Left ventricle myocardium inferior (tissue), 1 donor: ENCODE data around the gene VPS13D. TPM values are rescaled to one million over a fixed set of nuclear protein-coding genes. Genes with fewer than 3 reads are reported as not detected.

Source experiments
- DNase-seq: peaks from one replicate; pipeline ENCODE4 v3.0.0-alpha.2; 2020
- H3K27ac ChIP-seq: fragments of 200-600 bp; replicated peaks from 2 replicates; pipeline ENCODE4 v1.8.0; 2021
- H3K27me3 ChIP-seq: fragments of 200-600 bp; 2 replicates; pipeline ENCODE4 v1.8.0; 2021; ENCODE audit warnings: low read depth
- H3K36me3 ChIP-seq: fragments of 200-600 bp; 2 replicates; pipeline ENCODE4 v1.8.0; 2021
- H3K4me1 ChIP-seq: fragments of 200-600 bp; 2 replicates; pipeline ENCODE4 v1.8.0; 2021
- H3K4me3 ChIP-seq: fragments of 200-600 bp; 2 replicates; pipeline ENCODE4 v1.8.0; 2021; ENCODE audit warnings: mild to moderate bottlenecking, moderate library complexity
- H3K9me3 ChIP-seq: fragments of 200-600 bp; replicated peaks from 2 replicates; pipeline ENCODE4 v1.8.0; 2021
- CTCF ChIP-seq: fragments of 200-600 bp; IDR thresholded peaks from 2 replicates; pipeline ENCODE4 v1.8.0; 2021; ENCODE audit warnings: antibody characterized with exemption, mild to moderate bottlenecking, borderline replicate concordance
- intact Hi-C: fragments of 100-400 bp; cut with micrococcal nuclease; formaldehyde crosslinking; loops from one replicate; pipeline ENCODE4 v1.11.0; 2022
- total RNA-seq: library from RNA; stranded (reverse); fragmentation: NEBNext Ultra II Directional; extraction: Animal tissue kit (Norgen Biotek cat#: 25700); gene quantifications from one replicate; pipeline ENCODE4 v1.2.1, GENCODE V29; 2021
- donor health status: DM: no; HTN: yes; CAD: no; lungs with severe emphysema.

The VPS13D gene
- total RNA-seq, 1 donor from 2014 or later, result 71.6 TPM

DNA sequence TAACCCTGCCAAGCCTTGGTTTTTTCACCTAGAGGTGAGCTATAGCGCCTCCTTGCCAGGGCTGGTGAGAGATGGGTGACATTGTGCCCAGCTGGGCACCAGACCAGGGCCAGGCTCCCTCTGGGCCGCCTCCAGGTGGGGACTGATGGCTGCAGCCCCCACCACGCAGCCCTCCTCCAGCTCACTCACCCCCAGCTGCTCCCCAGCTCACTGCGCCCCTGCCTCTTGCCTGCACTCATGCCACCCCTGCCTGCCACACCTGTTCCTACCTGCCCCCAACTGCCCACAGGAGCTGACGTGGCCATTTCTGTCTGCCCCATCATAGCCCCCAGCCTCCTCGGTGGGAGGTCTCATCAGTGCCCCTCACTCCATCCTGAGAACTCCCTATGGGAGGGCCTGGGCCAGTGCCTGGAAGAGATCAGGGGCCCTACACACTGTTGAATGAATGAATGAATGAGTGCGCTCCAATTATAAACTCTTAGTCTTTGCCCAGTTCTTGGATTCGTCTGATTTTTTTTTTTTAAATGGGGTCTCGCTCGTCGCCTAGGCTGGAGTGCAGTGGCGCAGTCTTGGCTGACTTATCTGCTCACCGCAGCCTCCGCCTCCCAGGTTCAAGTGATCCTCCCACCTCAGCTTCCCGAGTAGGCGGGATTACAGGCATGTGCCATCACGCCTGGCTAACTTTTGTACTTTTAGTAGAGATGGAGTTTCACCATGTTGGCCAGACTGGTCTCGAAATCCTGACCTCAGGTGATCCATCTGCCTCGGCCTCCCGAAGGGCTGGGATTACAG lies 26.4 kb upstream of the VPS13D start:
- Histone ChIP-seq H3K4me3 (no peak overlapping the region), H3K27me3 (peaks cover 7% of the 10 kb centered on the region), H3K4me1 (peaks cover 2% of the 10 kb centered on the region), H3K27ac (no peak overlapping the region), H3K9me3 (no peaks in the 10 kb centered on the region), H3K36me3 (peaks cover 45% of the 10 kb centered on the region)
- TF ChIP-seq CTCF, result no peak
- intact Hi-C loops, result no loop called here
- no peak for DNase-seq

DNA sequence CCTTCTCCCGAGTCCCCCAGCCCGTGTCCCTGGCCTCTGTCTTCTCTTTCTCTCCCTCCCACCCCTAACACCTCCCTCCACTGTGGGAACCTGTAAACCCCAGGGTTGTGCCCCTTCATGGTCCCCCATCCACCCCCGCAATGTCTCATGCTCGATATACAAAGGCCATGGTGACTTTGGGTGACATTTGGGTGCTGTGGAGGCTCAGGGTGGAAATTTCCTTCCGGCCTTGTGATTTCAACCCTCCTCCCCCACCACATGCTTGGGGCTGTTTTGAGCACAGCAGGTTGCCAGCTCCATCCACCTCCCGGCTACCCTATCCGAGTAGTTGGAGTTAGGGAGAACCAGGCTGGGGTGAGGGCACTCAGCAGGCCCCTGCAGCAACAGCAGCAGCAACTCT lies 25.7 kb upstream of the VPS13D start:
- no peak for DNase-seq
- Histone ChIP-seq H3K27ac (no peak overlapping the region), H3K4me1 (peaks cover 9% of the 10 kb centered on the region), H3K27me3 (peaks cover 6% of the 10 kb centered on the region), H3K4me3 (no peak overlapping the region), H3K9me3 (no peaks in the 10 kb centered on the region), H3K36me3 (peaks cover 45% of the 10 kb centered on the region)
- TF ChIP-seq CTCF, result no peak
- intact Hi-C loops, result no loop called here

DNA sequence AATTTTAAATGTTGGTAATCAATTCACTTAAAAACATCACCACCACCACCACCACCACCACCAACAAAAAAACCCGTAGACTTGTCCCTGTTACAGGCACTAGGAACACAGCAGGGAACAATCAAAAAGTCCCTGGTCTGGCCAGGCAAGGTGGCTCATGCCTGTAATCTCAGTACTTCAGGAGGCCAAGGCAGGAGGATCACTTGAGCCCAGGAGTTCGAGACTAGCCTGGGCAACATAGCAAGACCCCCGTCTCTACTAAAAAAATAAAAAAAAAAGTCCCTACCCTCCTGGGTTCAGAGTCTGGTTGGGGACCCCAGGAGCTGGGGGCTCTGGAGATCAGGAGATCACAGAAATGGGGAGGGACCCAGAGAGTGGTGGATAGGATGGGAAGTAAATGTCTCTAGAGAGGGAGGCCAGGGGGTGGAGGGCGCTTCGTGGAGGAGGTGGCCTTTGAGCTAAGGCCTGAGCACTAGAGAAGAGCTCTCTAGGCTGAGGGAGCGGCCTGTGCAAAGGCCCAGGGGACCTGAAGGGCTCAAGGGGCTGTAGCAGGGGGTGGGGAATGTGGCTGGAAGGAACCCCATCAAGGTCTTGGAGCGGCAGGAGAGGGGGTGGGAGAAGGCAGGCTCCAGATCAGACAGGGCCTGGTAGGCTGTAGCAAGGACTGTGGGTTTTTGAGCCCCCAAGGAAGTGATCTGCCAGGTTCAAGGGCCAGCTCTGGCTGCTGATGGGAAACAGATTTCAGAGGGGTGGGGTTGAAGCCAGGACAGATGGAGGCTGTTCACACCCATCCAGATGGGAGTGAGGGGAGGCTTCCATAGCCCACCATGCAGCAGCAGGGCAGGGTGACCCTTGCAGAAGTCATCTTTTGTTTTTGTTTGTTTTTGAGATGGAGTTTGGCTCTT lies 24.8 kb upstream of the VPS13D start:
- Histone ChIP-seq H3K9me3 (no peaks in the 10 kb centered on the region), H3K4me3 (no peak overlapping the region), H3K27me3 (no peaks in the 10 kb centered on the region), H3K27ac (peak overlapping the region; percentile 40), H3K4me1 (peaks cover 13% of the 10 kb centered on the region), H3K36me3 (peaks cover 45% of the 10 kb centered on the region)
- TF ChIP-seq CTCF, result no peak
- intact Hi-C loops, result no loop called here
- no peak for DNase-seq

GRCh38 chr1:12206238-12206637 lies 23.6 kb upstream of the VPS13D start:
- Histone ChIP-seq H3K9me3 (no peaks in the 10 kb centered on the region), H3K27ac (no peak overlapping the region), H3K27me3 (no peaks in the 10 kb centered on the region), H3K4me3 (no peak overlapping the region), H3K36me3 (peaks cover 45% of the 10 kb centered on the region), H3K4me1 (peaks cover 13% of the 10 kb centered on the region)
- DNase-seq, result no peak
- no peak for TF ChIP-seq CTCF
- intact Hi-C loops, result no loop called here

DNA sequence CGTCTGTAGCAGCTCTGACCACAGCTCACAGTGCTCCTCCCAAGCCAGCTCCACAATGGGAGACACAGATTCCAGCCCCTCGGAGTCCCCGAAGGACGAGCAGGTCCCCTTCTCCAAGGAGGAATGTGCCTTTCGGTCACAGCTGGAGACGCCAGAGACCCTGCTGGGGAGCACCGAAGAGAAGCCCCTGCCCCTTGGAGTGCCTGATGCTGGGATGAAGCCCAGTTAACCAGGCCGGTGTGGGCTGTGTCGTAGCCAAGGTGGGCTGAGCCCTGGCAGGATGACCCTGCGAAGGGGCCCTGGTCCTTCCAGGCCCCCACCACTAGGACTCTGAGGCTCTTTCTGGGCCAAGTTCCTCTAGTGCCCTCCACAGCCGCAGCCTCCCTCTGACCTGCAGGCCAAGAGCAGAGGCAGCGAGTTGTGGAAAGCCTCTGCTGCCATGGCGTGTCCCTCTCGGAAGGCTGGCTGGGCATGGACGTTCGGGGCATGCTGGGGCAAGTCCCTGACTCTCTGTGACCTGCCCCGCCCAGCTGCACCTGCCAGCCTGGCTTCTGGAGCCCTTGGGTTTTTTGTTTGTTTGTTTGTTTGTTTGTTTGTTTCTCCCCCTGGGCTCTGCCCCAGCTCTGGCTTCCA lies 22.9 kb upstream of the VPS13D start:
- Histone ChIP-seq H3K4me1 (peaks cover 13% of the 10 kb centered on the region), H3K27ac (no peak overlapping the region), H3K9me3 (no peaks in the 10 kb centered on the region), H3K27me3 (no peaks in the 10 kb centered on the region), H3K4me3 (no peak overlapping the region), H3K36me3 (peaks cover 41% of the 10 kb centered on the region)
- intact Hi-C loops, result no loop called here
- no peak for DNase-seq
- TF ChIP-seq CTCF, result no peak
